ENCODE data around the gene USP34.

Gene USP34

GRCh38 chr2:61283443-61284160, 187.3 kb downstream of the USP34 start:
- no peak for DNase-seq

- DNase-seq: no peak
Measured at GRCh38 chr2:61282104-61282590, 188.7 kb downstream of the USP34 start.

- DNase-seq: no peak
Measured at GRCh38 chr2:61281321-61281720, 189.6 kb downstream of the USP34 start.

GRCh38 chr2:61277756-61278155, 193.1 kb downstream of the USP34 start:
- no peak for DNase-seq

- DNase-seq: no peak
Measured at GRCh38 chr2:61275575-61276184, 195.2 kb downstream of the USP34 start.

- DNase-seq: no peak
Measured at GRCh38 chr2:61272421-61273070, 198.3 kb downstream of the USP34 start.

GRCh38 chr2:61268249-61268648, 202.6 kb downstream of the USP34 start:
- DNase-seq: no peak

GRCh38 chr2:61266632-61267505, 204.0 kb downstream of the USP34 start:
- DNase-seq: no peak

GRCh38 chr2:61263830-61264229, 207.1 kb downstream of the USP34 start:
- DNase-seq: no peak

- no peak for DNase-seq
Measured at GRCh38 chr2:61262699-61263098, 208.2 kb downstream of the USP34 start.

GRCh38 chr2:61257446-61257845, 213.4 kb downstream of the USP34 start:
- no peak for DNase-seq

- DNase-seq: no peak
Measured at GRCh38 chr2:61255580-61256437, 215.1 kb downstream of the USP34 start.

- no peak for DNase-seq
Measured at GRCh38 chr2:61254536-61254935, 216.4 kb downstream of the USP34 start.

- DNase-seq: no peak
Measured at GRCh38 chr2:61253136-61253535, 217.8 kb downstream of the USP34 start.

- no peak for DNase-seq
Measured at GRCh38 chr2:61252031-61252430, 218.9 kb downstream of the USP34 start.

- DNase-seq: no peak
Measured at GRCh38 chr2:61249521-61250071, 221.3 kb downstream of the USP34 start.

GRCh38 chr2:61247204-61247812, 223.6 kb downstream of the USP34 start:
- DNase-seq: no peak

- DNase-seq: no peak
Measured at GRCh38 chr2:61244694-61245093, 226.2 kb downstream of the USP34 start.

- DNase-seq: no peak
Measured at GRCh38 chr2:61241266-61241665, 229.6 kb downstream of the USP34 start.

- no peak for DNase-seq
Measured at GRCh38 chr2:61238219-61239012, 232.5 kb downstream of the USP34 start.
